K562 (cell line): Measurements from ENCODE around the gene F12. TPM values are rescaled to one million over a fixed set of nuclear protein-coding genes. Genes with fewer than 3 reads are reported as not detected.

Source experiments
- CREB3 ChIP-seq: fragments of 450-650 bp; conservative IDR thresholded peaks from 2 replicates; pipeline ENCODE4 v1.6.1; 2016; ENCODE audit warnings: missing genetic modification characterization, low read depth, mild to moderate bottlenecking, missing compliant biosample characterization, moderate library complexity
- HINFP ChIP-seq: fragments of 450-650 bp; conservative IDR thresholded peaks from 2 replicates; pipeline ENCODE4 v1.6.1; 2016; ENCODE audit warnings: missing genetic modification characterization, low read depth, mild to moderate bottlenecking, control low read depth, missing compliant biosample characterization
- HSF4 ChIP-seq: fragments of 250-450 bp; sonication (Bioruptor Pico); IDR thresholded peaks from 2 replicates; pipeline ENCODE4 v2.1.2; 2022; ENCODE audit warnings: mild to moderate bottlenecking, moderate library complexity, borderline replicate concordance
- JUND ChIP-seq, 2 experiments: IDR thresholded peaks; 2 replicates in 1 of 2; 3 replicates in 1 of 2; pipeline ENCODE4 v1.6.1; 2011; ENCODE audit warnings: borderline replicate concordance in 2 of 2, low read depth in 2 of 2, low read length in 2 of 2, improper control_type of control experiment in 1 of 2, missing biosample characterization in 1 of 2, missing genetic modification characterization in 1 of 2, missing genetic modification reagents in 1 of 2
- NCOA2 ChIP-seq, 2 experiments: fragments of 450-650 bp; IDR thresholded peaks; 2 replicates each; pipeline ENCODE4 v1.6.1; 2018; ENCODE audit warnings: mild to moderate bottlenecking in 2 of 2, moderate library complexity in 1 of 2; ENCODE audit not compliant: partially characterized antibody in 2 of 2
- PHF8 ChIP-seq: fragments of 200-600 bp; sonication (generic); IDR thresholded peaks from 2 replicates; pipeline ENCODE4 v1.6.1; 2012; ENCODE audit warnings: mixed run types, mild to moderate bottlenecking, inconsistent platforms, low read length, moderate library complexity, borderline replicate concordance
- POLR2A ChIP-seq: fragments of 450-650 bp; conservative IDR thresholded peaks from 2 replicates; pipeline ENCODE4 v1.6.1; 2016
- REST ChIP-seq, 2 experiments: fragments of 450-650 bp; formaldehyde crosslinking in 1 of 2; IDR thresholded peaks; 2 replicates each; pipeline versions ENCODE4 v1.4.0 to v1.6.1; 2014 to 2020; ENCODE audit warnings: mild to moderate bottlenecking in 2 of 2, borderline replicate concordance in 1 of 2, low read depth in 1 of 2
- polyA plus RNA-seq, 8 experiments: library from polyadenylated mRNA; depleted of rRNA in 4 of 8; stranded (reverse) in 5 of 8; unstranded in 3 of 8; fragments of >200 nt; fragmentation: Nextera tagmentation in 2 of 8; fragmentation: Illumina TruSeq in 1 of 8; extraction: Ambion mirVana in 2 of 8; extraction: Trizol in 1 of 8; gene quantifications; 2 replicates each; pipeline versions ENCODE4 v1.2.1 to v1.2.3, GENCODE V29; 2011 to 2014; ENCODE audit warnings: inconsistent platforms in 1 of 8, missing spikeins in 1 of 8
- total RNA-seq, 7 experiments: library from RNA; depleted of rRNA in 6 of 7; stranded (reverse); fragments of >200 nt in 6 of 7; fragmentation: Illumina TruSeq in 2 of 7; extraction: Trizol in 2 of 7; gene quantifications; 2 replicates each; pipeline versions ENCODE4 v1.2.1 to v1.2.3, GENCODE V29; 2011 to 2021; ENCODE audit warnings: low replicate concordance in 1 of 7
- TF ChIP-seq, protein P1 (sequence below): fragments of 250-450 bp; sonication (Bioruptor Pico); IDR thresholded peaks from 2 replicates; pipeline ENCODE4 v1.8.0; 2022; ENCODE audit warnings: moderate library complexity, mild to moderate bottlenecking, inconsistent platforms

F12 gene
- total and polyA plus RNA-seq, 9 of the 15 experiments (the other 6 are each of a cell fraction or from before 2014, with no cell fraction given) = 0.59 to 18.3 (median 3.6) TPM

- TF ChIP-seq REST (IDR thresholded peaks at IDR 0.05; ENCODE audit: borderline replicate concordance) = 0 out of 2 replicates have a peak, but pooled peaks have one; percentile 2
- TF ChIP-seq REST (CRISPR knock-in tag; IDR thresholded peaks at IDR 0.05; ENCODE audit: low read depth) = peak; percentile 57; the same call in 1 of the 2 replicates
- TF ChIP-seq CREB3 = peak; percentile 95
- TF ChIP-seq, protein P1, sequence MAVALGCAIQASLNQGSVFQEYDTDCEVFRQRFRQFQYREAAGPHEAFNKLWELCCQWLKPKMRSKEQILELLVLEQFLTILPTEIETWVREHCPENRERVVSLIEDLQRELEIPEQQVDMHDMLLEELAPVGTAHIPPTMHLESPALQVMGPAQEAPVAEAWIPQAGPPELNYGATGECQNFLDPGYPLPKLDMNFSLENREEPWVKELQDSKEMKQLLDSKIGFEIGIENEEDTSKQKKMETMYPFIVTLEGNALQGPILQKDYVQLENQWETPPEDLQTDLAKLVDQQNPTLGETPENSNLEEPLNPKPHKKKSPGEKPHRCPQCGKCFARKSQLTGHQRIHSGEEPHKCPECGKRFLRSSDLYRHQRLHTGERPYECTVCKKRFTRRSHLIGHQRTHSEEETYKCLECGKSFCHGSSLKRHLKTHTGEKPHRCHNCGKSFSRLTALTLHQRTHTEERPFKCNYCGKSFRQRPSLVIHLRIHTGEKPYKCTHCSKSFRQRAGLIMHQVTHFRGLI (CRISPR knock-in tag) = no peak
- TF ChIP-seq NCOA2 (IDR thresholded peaks at IDR 0.05; ENCODE audit: partially characterized antibody in 2 of 2) = peak in 1 of 2 experiments; percentile 68
- TF ChIP-seq PHF8 = peak; percentile 54; the same call in 1 of the 2 replicates
- TF ChIP-seq JUND (IDR thresholded peaks at IDR 0.05; ENCODE audit: borderline replicate concordance, low read depth, low read length) = peak; percentile 80
- peak; percentile 93 for TF ChIP-seq JUND (tag; IDR thresholded peaks at IDR 0.05; ENCODE audit: borderline replicate concordance, low read depth, low read length)
- peak; percentile 71 for TF ChIP-seq POLR2A
- peak; percentile 48; the same call in 1 of the 2 replicates for TF ChIP-seq HINFP (tag)
- 0 out of 2 replicates have a peak, but pooled peaks have one; percentile 5 for TF ChIP-seq HSF4
These were observed 30.2 kb downstream of the F12 start (continued) for GRCh38 chr5:177378884-177379883.
